ENCODE results near the gene MREG. TPM values are rescaled to one million over a fixed set of nuclear protein-coding genes. Genes with fewer than 3 reads are reported as not detected.

MREG gene
- total RNA-seq, 1 donor from 2014 or later = 11.8 TPM

GRCh38 chr2:216031960-216032689 is 18.8 kb upstream of the MREG start:
- H3K36me3 ChIP-seq = no peaks in the 10 kb centered on the region
- H3K27ac ChIP-seq = no peak overlapping the region
- no peaks in the 10 kb centered on the region for H3K4me1 ChIP-seq
- H3K27me3 ChIP-seq = no peaks in the 10 kb centered on the region
- intact Hi-C loops (cut with DNase I) = no loop called here
- TF ChIP-seq POLR2A (IDR thresholded peaks at IDR 0.05) (no peak), POLR2AphosphoS5 (IDR thresholded peaks at IDR 0.05; ENCODE audit: insufficient read depth in 1 of 2, low read depth in 1 of 2) (no peak), CTCF (IDR thresholded peaks at IDR 0.05) (no peak)
- H3K9me3 ChIP-seq = no peaks in the 10 kb centered on the region
- no peak for DNase-seq (ENCODE audit: extremely low spot score in 2 of 2)
- no peak overlapping the region for H3K4me3 ChIP-seq

GRCh38 chr2:216030216-216030615 is 16.9 kb upstream of the MREG start:
- no peak for TF ChIP-seq POLR2AphosphoS5 (IDR thresholded peaks at IDR 0.05; ENCODE audit: insufficient read depth in 1 of 2, low read depth in 1 of 2)
- TF ChIP-seq POLR2A (IDR thresholded peaks at IDR 0.05) = no peak
- no peak for TF ChIP-seq CTCF (IDR thresholded peaks at IDR 0.05)
- Histone ChIP-seq H3K27me3 (no peaks in the 10 kb centered on the region), H3K4me3 (no peak overlapping the region), H3K27ac (no peak overlapping the region), H3K36me3 (no peaks in the 10 kb centered on the region), H3K4me1 (no peaks in the 10 kb centered on the region), H3K9me3 (no peaks in the 10 kb centered on the region)
- intact Hi-C loops (cut with DNase I) = no loop called here
- no peak for DNase-seq (ENCODE audit: extremely low spot score in 2 of 2)

GRCh38 chr2:216029416-216030129 is 16.2 kb upstream of the MREG start:
- Histone ChIP-seq H3K36me3 (no peaks in the 10 kb centered on the region), H3K4me3 (no peak overlapping the region), H3K27me3 (no peaks in the 10 kb centered on the region), H3K9me3 (no peaks in the 10 kb centered on the region), H3K4me1 (no peaks in the 10 kb centered on the region), H3K27ac (no peak overlapping the region)
- intact Hi-C loops (cut with DNase I) = no loop called here
- no peak for DNase-seq (ENCODE audit: extremely low spot score in 2 of 2)
- TF ChIP-seq POLR2A (IDR thresholded peaks at IDR 0.05) (no peak), CTCF (IDR thresholded peaks at IDR 0.05) (no peak), POLR2AphosphoS5 (IDR thresholded peaks at IDR 0.05; ENCODE audit: insufficient read depth in 1 of 2, low read depth in 1 of 2) (no peak)

- H3K27me3 ChIP-seq = no peaks in the 10 kb centered on the region
- H3K36me3 ChIP-seq = no peaks in the 10 kb centered on the region
- DNase-seq (ENCODE audit: extremely low spot score in 2 of 2) = no peak
- no peak overlapping the region for H3K27ac ChIP-seq
- H3K4me3 ChIP-seq = no peak overlapping the region
- intact Hi-C loops (cut with DNase I) = no loop called here
- H3K9me3 ChIP-seq = no peaks in the 10 kb centered on the region
- H3K4me1 ChIP-seq = no peaks in the 10 kb centered on the region
- no peak for TF ChIP-seq POLR2A (IDR thresholded peaks at IDR 0.05)
- TF ChIP-seq CTCF (IDR thresholded peaks at IDR 0.05) = no peak
- no peak for TF ChIP-seq POLR2AphosphoS5 (IDR thresholded peaks at IDR 0.05; ENCODE audit: insufficient read depth in 1 of 2, low read depth in 1 of 2)
These were observed 11.5 kb upstream of the MREG start for GRCh38 chr2:216024779-216025336.
